ENCODE results near the gene GNA14. TPM values are rescaled to one million over a fixed set of nuclear protein-coding genes. Genes with fewer than 3 reads are reported as not detected.

GNA14 gene
- total RNA-seq, 1 experiment from 2014 or later, result 0.25 TPM

- Histone ChIP-seq H3K9ac (ENCODE audit: low read length) (no peak overlapping the region), H3K4me3 (replicated peaks in 1 of 2; ENCODE audit: low read depth in 1 of 2, low read length in 2 of 2) (no peak overlapping the region), H3K4me2 (ENCODE audit: low read length) (no peak overlapping the region), H3K36me3 (ENCODE audit: control insufficient read depth in 1 of 2, insufficient read depth in 2 of 2, low read length in 2 of 2) (no peaks in the 10 kb centered on the region), H2AFZ (ENCODE audit: low read depth, low read length, poor library complexity, severe bottlenecking) (no peak overlapping the region), H3K9me3 (ENCODE audit: control insufficient read depth in 1 of 2, insufficient read depth in 1 of 2, low read depth in 1 of 2, low read length in 2 of 2) (no peaks in the 10 kb centered on the region), H4K20me1 (ENCODE audit: insufficient read depth) (no peaks in the 10 kb centered on the region), H3K9me2 (ENCODE audit: insufficient read depth) (no peaks in the 10 kb centered on the region), H3K27ac (ENCODE audit: low read depth, low read length) (no peak overlapping the region), H3K79me2 (ENCODE audit: insufficient read depth, low read length) (no peaks in the 10 kb centered on the region), H3K27me3 (ENCODE audit: insufficient read depth, low read length) (no peaks in the 10 kb centered on the region), H3K4me1 (ENCODE audit: control insufficient read depth in 1 of 2, insufficient read depth in 2 of 2, low read length in 2 of 2) (peaks cover 0 to 7% of the 10 kb centered on the region in 2 experiments; a peak in 3 of 4 replicates)
- no TSS peak for BruUV-seq (replicated peaks)
- DNase-seq (ENCODE audit: low read depth, low spot score) (no peak), ATAC-seq (no peak)
- ChIA-PET RAD21 (ENCODE audit: low non-redundant PET in 1 of 2, low total read pairs in 2 of 2, uncharacterized antibody in 2 of 2, unreplicated experiment in 2 of 2) (no interaction called here), CTCF (no interaction called here), POLR2A (no interaction called here)
- intact Hi-C loops (cut with micrococcal nuclease), result no loop called here
- TF ChIP-seq SP1 (IDR thresholded peaks at IDR 0.05; ENCODE audit: low read depth), result no peak
- TF ChIP-seq ELF1 (IDR thresholded peaks at IDR 0.05; ENCODE audit: borderline replicate concordance, low read depth), result no peak
- TF ChIP-seq EZH2 (IDR thresholded peaks at IDR 0.05), result no peak
- TF ChIP-seq MAX (IDR thresholded peaks at IDR 0.05), result no peak
- no peak for TF ChIP-seq EGR1 (IDR thresholded peaks at IDR 0.05; ENCODE audit: low read depth)
- no peak for TF ChIP-seq POLR2AphosphoS5 (IDR thresholded peaks at IDR 0.05; ENCODE audit: low read depth, low read length)
- TF ChIP-seq POLR2A (IDR thresholded peaks at IDR 0.05; ENCODE audit: borderline replicate concordance, extremely low read depth, insufficient read depth, insufficient read length), result no peak
- no peak for TF ChIP-seq ZNF274 (IDR thresholded peaks at IDR 0.05; ENCODE audit: low read depth, low read length)
- no peak for TF ChIP-seq CEBPB (IDR thresholded peaks at IDR 0.05; ENCODE audit: low read depth)
- TF ChIP-seq REST (IDR thresholded peaks at IDR 0.05; ENCODE audit: low read depth), result no peak
- no peak for TF ChIP-seq SRF (IDR thresholded peaks at IDR 0.05; ENCODE audit: low read depth)
- no peak for TF ChIP-seq ZFX (IDR thresholded peaks at IDR 0.05)
- no peak for TF ChIP-seq CBX3 (IDR thresholded peaks at IDR 0.05; ENCODE audit: low read depth)
- TF ChIP-seq ATF3 (IDR thresholded peaks at IDR 0.05), result no peak
- TF ChIP-seq FOSL1 (IDR thresholded peaks at IDR 0.05; ENCODE audit: low read depth), result no peak
These were observed 150.6 kb downstream of the GNA14 start for GRCh38 chr9:77497322-77498198.
